Lung (tissue), 12 donors: Measurements from ENCODE around the gene TRIM66. TPM values are rescaled to one million over a fixed set of nuclear protein-coding genes. Genes with fewer than 3 reads are reported as not detected.

Experiments used
- ATAC-seq: fragments of 200-7000 bp; cut with Tn5 transposase; one replicate; pipeline ENCODE4 v1.9.1; 2020; ENCODE audit warnings: moderate number of reproducible peaks; ENCODE audit not compliant: insufficient read depth, low FRiP score
- DNase-seq, 3 donors: peaks; one replicate each; pipeline ENCODE4 v3.0.0-alpha.2; 2013 to 2017
- H3K27ac ChIP-seq, 2 donors: one replicate each; pipeline ENCODE4 v1.5.1; 2013; ENCODE audit warnings: mild to moderate bottlenecking in 2 of 2, moderate library complexity in 2 of 2, control low read depth in 1 of 2, inconsistent platforms in 1 of 2, low read depth in 1 of 2, low read length in 1 of 2
- H3K27me3 ChIP-seq, 3 donors: one replicate each; pipeline ENCODE4 v1.5.1; 2013; ENCODE audit warnings: low read length in 2 of 3; ENCODE audit not compliant: control insufficient read depth in 3 of 3, insufficient read depth in 3 of 3
- H3K36me3 ChIP-seq, 4 donors: one replicate each; pipeline ENCODE4 v1.5.1; 2013; ENCODE audit warnings: low read length in 4 of 4, mild to moderate bottlenecking in 1 of 4, moderate library complexity in 1 of 4; ENCODE audit not compliant: control insufficient read depth in 4 of 4, insufficient read depth in 4 of 4
- H3K4me1 ChIP-seq, 5 donors: one replicate each; pipeline ENCODE4 v1.5.1; 2013; ENCODE audit warnings: low read length in 5 of 5, mild to moderate bottlenecking in 2 of 5, moderate library complexity in 1 of 5; ENCODE audit not compliant: control insufficient read depth in 5 of 5, insufficient read depth in 5 of 5
- H3K4me3 ChIP-seq: one replicate; pipeline ENCODE4 v1.5.1; 2013; ENCODE audit warnings: mild to moderate bottlenecking, control low read depth, moderate library complexity
- H3K9ac ChIP-seq, 2 donors: one replicate each; pipeline ENCODE4 v1.5.1; 2013; ENCODE audit warnings: low read length in 2 of 2, control low read depth in 1 of 2; ENCODE audit not compliant: insufficient read depth in 1 of 2
- H3K9me3 ChIP-seq, 4 donors: one replicate each; pipeline ENCODE4 v1.5.1; 2013; ENCODE audit warnings: low read length in 3 of 4, mild to moderate bottlenecking in 1 of 4, moderate library complexity in 1 of 4; ENCODE audit not compliant: control insufficient read depth in 4 of 4, insufficient read depth in 3 of 4
- WGBS, 2 donors: extraction: QIAGEN DNeasy Blood & Tissue Kit; methylation state at CpG; one replicate each; pipeline ENCODE4 v1.1.7; 2013; 5-methylcytosine and 5-hydroxymethylcytosine counted together
- polyA plus RNA-seq, 2 donors: library from polyadenylated mRNA; stranded (reverse); fragments of 200-250 nt; gene quantifications; one replicate each; pipeline ENCODE4 v1.2.1, GENCODE V29; 2013
- total RNA-seq, 2 donors: library from RNA; depleted of rRNA in 1 of 2; stranded (reverse); fragments of >200 nt in 1 of 2; gene quantifications; one replicate each; pipeline ENCODE4 v1.2.1, GENCODE V29; 2014 to 2021
- TF ChIP-seq, protein P1 (sequence below): IDR thresholded peaks from 2 replicates; pipeline ENCODE4 v1.5.1; 2012; ENCODE audit warnings: mild to moderate bottlenecking; ENCODE audit errors: control extremely low read depth, extremely low read depth
- donor health status: control.
- donor health status: control.
- donor health status: Bipolar disorder and iron deficiency.
- donor health status: healthy.
- donor health status: DM: yes; HTN: yes; CAD: no.

TRIM66 gene
- total and polyA plus RNA-seq, 4 donors, result 2.0 to 23.9 (median 11.3) TPM

- Histone ChIP-seq H3K36me3 (peaks cover 0 to 25% (median 18%) of the 10 kb centered on the region in 4 donors), H3K4me1 (peaks cover 29 to 86% (median 61%) of the 10 kb centered on the region in 5 donors), H3K9me3 (no peaks in the 10 kb centered on the region), H3K27me3 (no peaks in the 10 kb centered on the region), H3K4me3 (no peak overlapping the region), H3K9ac (peak overlapping the region in 1 of 2 donors; percentile 78), H3K27ac (peak overlapping the region; percentile 78 to 81)
- ATAC-seq (peak; percentile 4), DNase-seq (peak; percentile 88 to 92 (median 91))
- 30 to 48% methylated on average over 11 of the region's 11 CpGs for WGBS, 2 donors
- TF ChIP-seq, protein P1, sequence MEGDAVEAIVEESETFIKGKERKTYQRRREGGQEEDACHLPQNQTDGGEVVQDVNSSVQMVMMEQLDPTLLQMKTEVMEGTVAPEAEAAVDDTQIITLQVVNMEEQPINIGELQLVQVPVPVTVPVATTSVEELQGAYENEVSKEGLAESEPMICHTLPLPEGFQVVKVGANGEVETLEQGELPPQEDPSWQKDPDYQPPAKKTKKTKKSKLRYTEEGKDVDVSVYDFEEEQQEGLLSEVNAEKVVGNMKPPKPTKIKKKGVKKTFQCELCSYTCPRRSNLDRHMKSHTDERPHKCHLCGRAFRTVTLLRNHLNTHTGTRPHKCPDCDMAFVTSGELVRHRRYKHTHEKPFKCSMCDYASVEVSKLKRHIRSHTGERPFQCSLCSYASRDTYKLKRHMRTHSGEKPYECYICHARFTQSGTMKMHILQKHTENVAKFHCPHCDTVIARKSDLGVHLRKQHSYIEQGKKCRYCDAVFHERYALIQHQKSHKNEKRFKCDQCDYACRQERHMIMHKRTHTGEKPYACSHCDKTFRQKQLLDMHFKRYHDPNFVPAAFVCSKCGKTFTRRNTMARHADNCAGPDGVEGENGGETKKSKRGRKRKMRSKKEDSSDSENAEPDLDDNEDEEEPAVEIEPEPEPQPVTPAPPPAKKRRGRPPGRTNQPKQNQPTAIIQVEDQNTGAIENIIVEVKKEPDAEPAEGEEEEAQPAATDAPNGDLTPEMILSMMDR, result no peak
Observed at GRCh38 chr11:8717876-8718753, 35.6 kb upstream of the TRIM66 start.

- DNase-seq (no peak), ATAC-seq (no peak)
- H3K4me1 ChIP-seq, result peaks cover 29 to 80% (median 55%) of the 10 kb centered on the region in 5 donors
- no peaks in the 10 kb centered on the region for H3K27me3 ChIP-seq
- H3K4me3 ChIP-seq, result no peak overlapping the region
- peak overlapping the region in 1 of 2 donors; percentile 78 for H3K9ac ChIP-seq
- peaks cover 0 to 30% (median 21%) of the 10 kb centered on the region in 4 donors for H3K36me3 ChIP-seq
- H3K9me3 ChIP-seq, result no peaks in the 10 kb centered on the region
- TF ChIP-seq, protein P1, result no peak
- peak overlapping the region; percentile 78 to 81 for H3K27ac ChIP-seq
- 56 to 79% methylated on average over 9 of the region's 9 CpGs for WGBS, 2 donors
Observed at GRCh38 chr11:8717544-8717875, 35.0 kb upstream of the TRIM66 start.

DNA sequence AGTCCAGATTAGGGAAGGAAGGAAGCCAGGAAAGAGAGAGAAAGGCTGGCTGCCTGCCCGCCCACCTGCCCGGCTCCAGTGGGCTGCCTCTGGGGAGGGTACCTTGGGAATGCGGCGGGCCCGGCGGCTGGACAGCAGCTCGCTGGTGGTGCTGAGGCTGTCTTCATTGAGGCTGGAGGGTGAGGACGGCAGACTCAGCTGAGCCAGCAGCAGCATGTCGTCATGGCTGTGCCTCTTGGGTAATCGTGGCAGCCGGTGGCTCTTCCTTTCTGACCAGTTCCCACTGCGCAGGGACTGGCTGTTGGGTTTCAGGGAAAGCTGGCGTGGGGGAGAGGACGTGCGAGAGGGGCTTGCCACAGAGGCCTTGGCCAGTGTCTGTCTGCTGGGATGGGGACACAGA, 33.0 kb upstream of the TRIM66 start:
- no peak for DNase-seq
- Histone ChIP-seq H3K9ac (no peak overlapping the region), H3K27ac (peak overlapping the region; percentile 18 to 37)

More for the DNA sequence above, 33.0 kb upstream of the TRIM66 start:
- no peak for ATAC-seq
- Histone ChIP-seq H3K9me3 (no peaks in the 10 kb centered on the region), H3K4me3 (no peak overlapping the region), H3K36me3 (peaks cover 0 to 47% (median 27%) of the 10 kb centered on the region in 4 donors), H3K4me1 (peaks cover 24 to 60% (median 35%) of the 10 kb centered on the region in 5 donors), H3K27me3 (no peaks in the 10 kb centered on the region)
- WGBS, 2 donors, result 48 to 66% methylated on average over 15 of the region's 15 CpGs
- TF ChIP-seq, protein P1, result no peak
